ENCODE results near the gene ARFGEF3.

The ARFGEF3 gene

GRCh38 chr6:138308731-138309110 lies 147.0 kb downstream of the ARFGEF3 start:
- DNase-seq (ENCODE audit: extremely low read depth, low read depth): no peak
- no peak for TF ChIP-seq CTCF (IDR thresholded peaks at IDR 0.05; ENCODE audit: low read depth, low read length, missing control alignments)
- H3K4me3 ChIP-seq (replicated peaks; ENCODE audit: low read depth, low read length): no peak overlapping the region

- no peak overlapping the region for H3K4me3 ChIP-seq (replicated peaks; ENCODE audit: low read depth, low read length)
- DNase-seq (ENCODE audit: extremely low read depth, low read depth): no peak
- TF ChIP-seq CTCF (IDR thresholded peaks at IDR 0.05; ENCODE audit: low read depth, low read length, missing control alignments): no peak
Observed at GRCh38 chr6:138309695-138310094, 148.0 kb downstream of the ARFGEF3 start.

GRCh38 chr6:138310294-138310693 lies 148.6 kb downstream of the ARFGEF3 start:
- H3K4me3 ChIP-seq (replicated peaks; ENCODE audit: low read depth, low read length): no peak overlapping the region
- no peak for TF ChIP-seq CTCF (IDR thresholded peaks at IDR 0.05; ENCODE audit: low read depth, low read length, missing control alignments)
- DNase-seq (ENCODE audit: extremely low read depth, low read depth): no peak

DNA sequence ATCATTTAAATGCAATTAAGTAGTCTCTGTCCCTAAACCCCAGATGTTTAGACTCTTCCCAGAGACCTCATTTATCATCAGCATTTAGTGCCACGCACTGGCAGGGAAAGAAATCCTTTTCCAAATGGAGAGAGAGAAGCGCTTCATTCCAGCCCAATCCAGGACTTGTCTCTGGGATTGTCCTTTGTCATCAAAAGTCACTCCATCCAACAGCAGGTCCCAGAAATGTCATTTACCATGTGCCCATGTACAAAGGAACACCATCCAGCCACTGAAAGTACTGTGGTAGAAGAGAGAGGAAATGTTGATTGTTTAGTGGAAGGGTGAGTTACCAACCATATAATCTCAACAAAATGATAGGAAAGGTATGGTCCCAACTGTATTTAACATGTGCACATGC lies 149.1 kb downstream of the ARFGEF3 start:
- no peak overlapping the region for H3K4me3 ChIP-seq (replicated peaks; ENCODE audit: low read depth, low read length)
- DNase-seq (ENCODE audit: extremely low read depth, low read depth): no peak
- no peak for TF ChIP-seq CTCF (IDR thresholded peaks at IDR 0.05; ENCODE audit: low read depth, low read length, missing control alignments)

- no peak overlapping the region for H3K4me3 ChIP-seq (replicated peaks; ENCODE audit: low read depth, low read length)
- TF ChIP-seq CTCF (IDR thresholded peaks at IDR 0.05; ENCODE audit: low read depth, low read length, missing control alignments): no peak
- DNase-seq (ENCODE audit: extremely low read depth, low read depth): no peak
Observed at GRCh38 chr6:138311268-138311667, 149.5 kb downstream of the ARFGEF3 start.

GRCh38 chr6:138318741-138319375 lies 157.1 kb downstream of the ARFGEF3 start:
- no peak for TF ChIP-seq CTCF (IDR thresholded peaks at IDR 0.05; ENCODE audit: low read depth, low read length, missing control alignments)
- H3K4me3 ChIP-seq (replicated peaks; ENCODE audit: low read depth, low read length): no peak overlapping the region
- DNase-seq (ENCODE audit: extremely low read depth, low read depth): no peak

DNA sequence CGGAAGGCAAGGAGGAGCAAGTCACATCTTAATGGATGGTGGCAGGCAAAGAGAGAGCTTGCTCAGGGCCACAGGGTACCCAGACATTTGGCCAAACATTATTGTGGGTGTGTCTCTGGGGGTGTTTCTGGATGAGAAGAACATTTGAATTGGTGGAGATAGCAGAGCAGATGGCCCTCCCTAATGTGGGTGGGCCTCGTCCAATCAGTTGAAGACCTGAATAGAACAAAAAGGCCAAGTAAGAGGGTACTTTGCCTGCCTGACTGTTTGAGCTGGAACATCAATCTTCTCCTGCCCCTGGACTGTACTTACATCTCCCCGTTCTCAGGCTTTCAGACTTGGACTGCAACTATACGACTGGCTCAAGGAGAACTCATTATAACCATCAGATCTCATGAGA lies 160.2 kb downstream of the ARFGEF3 start:
- TF ChIP-seq CTCF (IDR thresholded peaks at IDR 0.05; ENCODE audit: low read depth, low read length, missing control alignments): no peak

More for the DNA sequence above, 160.2 kb downstream of the ARFGEF3 start:
- H3K4me3 ChIP-seq (replicated peaks; ENCODE audit: low read depth, low read length): no peak overlapping the region
- no peak for DNase-seq (ENCODE audit: extremely low read depth, low read depth)
